LNCAP (cell line): ENCODE results near the gene EOLA2.
A peak's percentile ranks its signal among the peaks of the same experiment; 100 is the strongest.

Source experiments
- CTCF ChIP-seq: fragments of 450-650 bp; IDR thresholded peaks from 2 replicates; pipeline ENCODE4 v1.5.1; 2017; ENCODE audit warnings: mild to moderate bottlenecking

The EOLA2 gene

GRCh38 chrX:149961572-149961971 is 23.3 kb upstream of the EOLA2 start:
- no peak for TF ChIP-seq CTCF

GRCh38 chrX:149950681-149951080 is 12.4 kb upstream of the EOLA2 start:
- TF ChIP-seq CTCF: peak; percentile 46; the same call in 1 of the 2 replicates

GRCh38 chrX:149949743-149950436 is 11.6 kb upstream of the EOLA2 start:
- TF ChIP-seq CTCF: no peak

GRCh38 chrX:149948016-149948415 is 9.7 kb upstream of the EOLA2 start:
- TF ChIP-seq CTCF: no peak

DNA sequence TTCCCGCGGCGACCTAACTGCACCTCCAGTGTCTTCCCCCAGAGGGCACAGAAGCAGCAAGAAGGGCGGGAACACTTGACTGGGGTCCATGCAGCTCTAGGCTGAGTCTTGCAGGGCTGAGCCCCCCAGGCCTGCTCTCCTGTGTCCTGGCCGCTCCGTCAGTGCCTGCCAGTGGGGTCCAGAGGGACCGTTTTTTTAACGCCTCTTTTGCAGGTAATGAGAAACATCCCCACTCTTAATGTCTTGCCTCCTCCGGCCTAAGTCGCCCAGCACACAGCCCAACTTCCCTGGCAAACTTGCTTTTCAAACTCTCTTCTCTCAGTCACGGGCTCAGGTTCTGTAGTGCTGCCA is 2.4 kb upstream of the EOLA2 start:
- TF ChIP-seq CTCF: peak; percentile 35; the same call in 1 of the 2 replicates

DNA sequence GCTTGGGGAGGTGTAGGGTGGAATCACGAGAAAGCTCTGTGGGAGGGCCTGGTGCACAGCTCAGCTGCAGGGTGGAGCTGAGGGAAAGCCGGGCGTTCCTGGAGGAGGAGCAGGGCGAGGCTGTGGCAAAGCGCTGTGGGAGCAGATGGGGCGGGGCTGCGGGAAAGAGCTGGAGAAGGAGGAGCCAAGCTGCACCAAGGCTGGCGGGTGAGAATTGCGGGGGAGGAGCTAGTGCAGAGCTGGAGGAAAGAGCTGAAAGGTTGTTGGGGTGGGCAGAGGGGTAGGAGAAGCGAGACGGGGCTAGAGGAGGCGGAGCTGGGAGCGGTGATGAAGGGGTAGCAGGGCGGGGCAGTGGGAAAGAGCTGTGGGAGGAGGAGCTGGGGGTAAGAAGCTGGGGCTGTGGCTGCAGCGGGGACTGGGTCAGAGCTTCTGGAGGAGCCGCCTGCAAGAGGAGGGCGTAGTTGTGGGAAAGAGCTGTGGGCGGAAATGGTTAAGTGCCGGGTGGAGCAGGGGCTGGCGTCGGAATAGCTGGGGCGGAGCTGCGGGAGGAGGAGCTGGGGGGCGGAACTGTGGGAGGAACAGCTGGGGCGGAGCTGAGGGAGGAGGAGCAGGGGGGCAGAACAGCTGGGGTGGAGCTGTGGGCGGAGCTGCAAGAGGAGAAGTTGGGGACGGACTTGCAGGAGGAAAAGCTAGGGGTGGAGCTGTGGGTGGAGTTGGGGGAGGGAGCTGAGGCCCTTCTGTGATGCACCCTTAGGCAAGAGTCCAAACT is 1.8 kb upstream of the EOLA2 start:
- no peak for TF ChIP-seq CTCF

DNA sequence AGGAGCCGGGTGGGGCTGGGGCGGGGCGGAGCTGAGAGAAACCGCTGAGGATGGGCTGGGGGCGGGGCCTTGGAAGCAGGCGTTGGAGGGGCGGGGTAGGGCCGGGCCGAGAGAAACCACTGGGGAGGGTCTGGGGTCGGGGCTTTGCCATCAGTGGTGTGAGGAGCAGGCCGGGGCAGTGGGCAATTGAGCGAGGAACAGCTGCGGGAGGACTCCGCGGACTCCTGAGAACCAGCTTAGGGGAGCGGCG is 1.3 kb upstream of the EOLA2 start:
- no peak for TF ChIP-seq CTCF
